ENCODE results near the gene SMIM22. TPM values are rescaled to one million over a fixed set of nuclear protein-coding genes. Genes with fewer than 3 reads are reported as not detected.

The SMIM22 gene
- total and polyA plus RNA-seq, 10 donors, result not detected

DNA sequence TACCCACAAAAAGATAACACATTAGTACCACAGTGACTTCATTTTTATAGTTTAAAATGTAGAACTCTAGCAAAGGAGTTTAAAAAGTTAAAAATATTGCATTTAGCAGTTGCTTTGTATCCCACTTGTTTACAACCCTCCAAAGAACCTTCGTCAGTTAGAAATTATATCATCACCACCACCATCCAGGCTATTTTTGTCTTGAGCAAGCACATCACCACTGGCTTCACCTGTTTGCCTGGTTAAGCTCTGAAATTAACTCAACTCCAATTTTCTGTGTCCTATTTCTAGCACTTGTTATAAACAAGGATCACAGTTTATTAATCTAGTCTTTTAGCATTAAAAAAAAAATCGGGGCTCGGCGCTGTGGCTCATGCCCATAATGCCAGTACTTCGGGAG, 45.8 kb downstream of the SMIM22 start:
- Histone ChIP-seq H3K27me3 (replicated peaks in 1 of 7) (no peaks in the 10 kb centered on the region), H3K36me3 (peaks cover 7 to 97% (median 84%) of the 10 kb centered on the region in 6 donors), H3K27ac (no peak overlapping the region), H3K4me1 (peaks cover 6 to 25% (median 17%) of the 10 kb centered on the region in 6 donors), H3K9me3 (no peaks in the 10 kb centered on the region), H3K4me3 (no peak overlapping the region)
- intact Hi-C loops (cut with DNase I; ENCODE audit: low total_unique reads), result no loop called here
- TF ChIP-seq CTCF (IDR thresholded peaks at IDR 0.05 in 8 of 11, conservative IDR thresholded peaks at IDR 0.05 in 3 of 11) (no peak), POLR2AphosphoS5 (IDR thresholded peaks at IDR 0.05) (no peak), POLR2A (IDR thresholded peaks at IDR 0.05) (no peak)
- 76 to 80% (median 78%) methylated on average over 5 of the region's 5 CpGs for WGBS, 5 donors
- no peak for DNase-seq

Small RNA genes lying within 50 kb of the gene (small RNA-seq; reads per million reads assigned to genes)
- 0 reads per million in 4 donors for gene RF00017

Other genes with a start within 250 kb of the SMIM22 start
- gene C16orf96, start 239.0 kb upstream of the SMIM22 start, total RNA-seq, result under 1 TPM; 0.17 to 0.33 (median 0.23) TPM
- under 1 TPM; 0.06 to 0.07 (median 0.06) TPM for gene C16orf96, start 239.0 kb upstream of the SMIM22 start, polyA plus RNA-seq
- 10 to 100 TPM; 10.0 to 29.2 (median 20.2) TPM for gene UBALD1, start 180.5 kb upstream of the SMIM22 start, total RNA-seq
- gene UBALD1, start 180.5 kb upstream of the SMIM22 start, polyA plus RNA-seq, result 10 to 100 TPM; 12.6 to 33.6 (median 13.6) TPM
- 100 to 1,000 TPM in 1 of 7 donors, 10 to 100 TPM in 6; 65.6 to 132 (median 83.6) TPM for gene MGRN1, start 170.5 kb upstream of the SMIM22 start, total RNA-seq
- gene MGRN1, start 170.5 kb upstream of the SMIM22 start, polyA plus RNA-seq, result 10 to 100 TPM in 1 of 3 donors, 1 to 10 TPM in 2; 7.6 to 26.9 (median 8.8) TPM
- gene NUDT16L1, start 101.8 kb upstream of the SMIM22 start, total RNA-seq, result 10 to 100 TPM; 26.2 to 37.4 (median 27.6) TPM
- 10 to 100 TPM; 29.0 to 47.2 (median 38.8) TPM for gene NUDT16L1, start 101.8 kb upstream of the SMIM22 start, polyA plus RNA-seq
- gene ANKS3, start 61.1 kb upstream of the SMIM22 start, total RNA-seq, result 10 to 100 TPM; 12.5 to 27.6 (median 21.8) TPM
- gene ANKS3, start 61.1 kb upstream of the SMIM22 start, polyA plus RNA-seq, result 10 to 100 TPM; 15.3 to 29.5 (median 26.2) TPM
- 1 to 10 TPM in 1 of 7 donors, under 1 TPM in 3, not detected in 3; 0.57 to 1.2 (median 0.74) TPM for gene DNAAF8, start 60.8 kb upstream of the SMIM22 start, total RNA-seq
- under 1 TPM; 0.17 to 0.35 (median 0.30) TPM for gene DNAAF8, start 60.8 kb upstream of the SMIM22 start, polyA plus RNA-seq
- gene ZNF500, start 28.2 kb upstream of the SMIM22 start, total RNA-seq, result 10 to 100 TPM; 12.0 to 32.3 (median 22.2) TPM
- 10 to 100 TPM in 1 of 3 donors, 1 to 10 TPM in 2; 2.5 to 19.0 (median 3.5) TPM for gene ZNF500, start 28.2 kb upstream of the SMIM22 start, polyA plus RNA-seq
- not detected for gene SEPTIN12, start 7.0 kb upstream of the SMIM22 start, total RNA-seq
- under 1 TPM in 1 of 3 donors, not detected in 2; 0.37 TPM for gene SEPTIN12, start 7.0 kb upstream of the SMIM22 start, polyA plus RNA-seq
- gene ROGDI, start 7.3 kb downstream of the SMIM22 start, total RNA-seq, result 10 to 100 TPM; 25.5 to 41.4 (median 31.5) TPM
- gene ROGDI, start 7.3 kb downstream of the SMIM22 start, polyA plus RNA-seq, result 10 to 100 TPM; 24.6 to 47.5 (median 41.6) TPM
- 100 to 1,000 TPM in 1 of 7 donors, 10 to 100 TPM in 6; 47.2 to 117 (median 83.1) TPM for gene GLYR1, start 51.9 kb downstream of the SMIM22 start, total RNA-seq
- gene GLYR1, start 51.9 kb downstream of the SMIM22 start, polyA plus RNA-seq, result 10 to 100 TPM; 26.6 to 53.4 (median 34.0) TPM
- gene UBN1, start 52.1 kb downstream of the SMIM22 start, total RNA-seq, result 10 to 100 TPM; 41.6 to 69.4 (median 58.9) TPM
- 10 to 100 TPM in 1 of 3 donors, 1 to 10 TPM in 2; 4.8 to 16.2 (median 5.5) TPM for gene UBN1, start 52.1 kb downstream of the SMIM22 start, polyA plus RNA-seq
- under 1 TPM in 4 of 7 donors, not detected in 3; 0.18 to 0.37 (median 0.19) TPM for gene PPL, start 141.8 kb downstream of the SMIM22 start, total RNA-seq
- gene PPL, start 141.8 kb downstream of the SMIM22 start, polyA plus RNA-seq, result under 1 TPM; 0.11 to 0.77 (median 0.29) TPM
- gene SEC14L5, start 163.0 kb downstream of the SMIM22 start, total RNA-seq, result under 1 TPM in 6 of 7 donors, not detected in 1; 0.13 to 0.94 (median 0.60) TPM
- gene SEC14L5, start 163.0 kb downstream of the SMIM22 start, polyA plus RNA-seq, result under 1 TPM; 0.06 to 0.26 (median 0.11) TPM
- gene NAGPA, start 238.6 kb downstream of the SMIM22 start, total RNA-seq, result 10 to 100 TPM; 16.2 to 41.8 (median 25.4) TPM
- 10 to 100 TPM; 11.8 to 17.7 (median 14.8) TPM for gene NAGPA, start 238.6 kb downstream of the SMIM22 start, polyA plus RNA-seq